ENCODE measurements around the gene CDK11B.
"Not testable (repeated sequence)": the region's sequence is repeated elsewhere in the genome, so short reads cannot be mapped to it uniquely, and the experiment has no call there.

CDK11B gene

DNA sequence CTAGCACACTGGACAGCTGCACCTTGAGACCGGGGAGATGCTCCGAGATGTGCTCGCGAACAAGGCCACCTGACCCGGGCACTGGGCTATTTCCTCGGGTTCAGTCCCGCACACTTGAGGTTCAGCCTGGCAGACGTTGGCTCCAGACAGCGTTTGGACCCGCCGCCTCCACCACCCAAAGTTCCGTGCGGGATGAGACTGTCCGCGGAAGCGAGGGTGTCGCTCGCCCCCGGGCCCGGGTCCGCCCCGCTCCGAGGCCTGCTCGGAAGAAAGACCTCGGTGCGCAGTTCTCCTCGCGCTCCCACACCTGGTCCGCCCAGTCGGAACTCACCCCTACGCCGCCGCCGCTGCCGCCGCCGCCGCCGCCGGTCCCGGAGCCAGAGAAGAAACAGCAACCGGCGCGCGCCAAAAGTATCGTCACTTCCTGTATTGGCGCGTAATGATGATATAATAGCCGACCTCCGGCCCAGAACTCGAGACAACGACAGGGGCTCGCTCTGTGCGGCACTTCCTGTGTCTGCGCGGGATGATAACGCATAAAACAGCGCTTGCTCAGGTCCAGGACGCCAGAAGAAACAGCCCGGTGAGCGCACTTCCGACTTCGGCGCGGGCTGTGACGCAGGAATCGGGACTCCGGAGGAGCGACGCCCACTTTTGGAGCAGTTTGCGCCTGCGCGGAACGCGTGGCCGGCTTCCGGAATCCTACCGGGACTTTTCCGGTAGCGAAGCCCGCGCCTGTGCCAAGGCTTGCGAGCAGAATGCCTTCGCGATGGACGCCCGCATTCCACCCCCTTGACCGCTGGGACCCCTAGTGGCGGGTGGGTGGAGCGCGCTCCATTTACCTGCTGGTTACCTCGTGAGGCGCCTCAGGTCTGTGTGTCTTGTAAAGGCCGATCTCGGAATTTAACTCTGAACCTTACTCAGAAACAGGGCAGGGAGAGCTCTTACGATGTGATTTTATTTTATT, at the start of gene CDK11B:
Gene CDK11B (minus strand): TSS at position 422 of the 967 bp plus-strand sequence. CDS start 1,519 bp downstream, outside the sequence.
- peak; percentile 96 for DNase-seq (ENCODE audit: low spot score)

DNA sequence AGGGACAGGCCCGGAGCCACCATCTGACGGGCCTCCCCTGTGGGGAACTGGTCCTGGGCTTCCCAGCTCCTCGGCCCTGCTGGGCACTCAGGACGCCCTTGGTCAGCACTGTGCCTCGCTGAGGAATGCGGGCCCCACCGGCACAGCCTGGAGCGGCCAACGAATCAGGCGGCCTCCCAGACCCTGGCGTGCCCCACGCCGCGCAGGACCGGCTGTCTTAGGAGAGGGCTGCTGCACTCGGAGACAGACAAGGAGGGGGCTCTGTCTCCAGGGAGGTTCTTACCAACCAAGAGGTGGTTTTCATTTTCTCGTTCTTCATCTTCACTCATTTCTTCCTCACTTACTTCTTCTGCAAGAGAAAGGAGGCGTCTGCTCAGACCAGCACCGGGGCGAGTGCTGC, 49.1 kb upstream of the CDK11B start:
- DNase-seq (ENCODE audit: low spot score): not testable (repeated sequence)

DNA sequence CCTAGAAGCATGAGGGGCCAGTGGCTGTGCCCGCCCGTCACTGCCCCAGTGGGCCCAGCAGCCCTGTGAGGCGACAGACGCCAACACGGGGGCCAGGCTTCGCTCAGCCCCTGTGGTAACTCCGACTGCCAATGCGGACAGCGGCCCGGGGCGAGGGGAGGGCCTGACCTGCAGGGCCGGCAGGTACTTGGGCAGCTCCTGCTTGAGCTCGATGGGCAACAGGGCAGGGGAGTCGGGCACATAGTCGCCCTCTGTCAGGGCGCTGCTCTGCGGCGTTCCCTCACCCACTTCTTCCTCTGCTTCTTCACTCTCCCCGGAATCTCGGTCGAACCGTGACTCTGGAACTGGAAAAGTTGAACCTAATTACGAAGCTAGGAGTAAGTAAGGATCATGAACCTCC, 48.4 kb upstream of the CDK11B start:
- DNase-seq (ENCODE audit: low spot score): not testable (repeated sequence)

DNA sequence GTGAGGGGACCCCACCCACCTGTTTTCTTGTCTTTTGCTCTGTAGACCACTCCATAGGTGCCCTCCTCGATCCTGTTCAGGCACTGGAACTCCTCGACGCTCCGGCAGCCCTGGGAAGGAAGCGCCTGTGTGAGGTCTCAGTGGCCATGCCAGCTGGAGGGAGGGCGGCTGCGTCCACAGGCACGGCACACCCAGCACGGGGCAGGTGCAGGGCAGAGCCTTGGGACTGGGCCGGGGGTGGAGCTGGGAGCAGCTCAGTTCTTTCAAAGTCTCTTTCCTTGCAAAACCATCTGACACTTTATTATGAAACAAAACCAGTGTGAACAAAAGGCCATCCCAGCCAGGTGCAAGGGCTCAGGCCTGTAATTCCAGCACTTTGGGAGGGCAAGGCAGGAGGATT, 46.8 kb upstream of the CDK11B start:
- DNase-seq (ENCODE audit: low spot score): not testable (repeated sequence)

DNA sequence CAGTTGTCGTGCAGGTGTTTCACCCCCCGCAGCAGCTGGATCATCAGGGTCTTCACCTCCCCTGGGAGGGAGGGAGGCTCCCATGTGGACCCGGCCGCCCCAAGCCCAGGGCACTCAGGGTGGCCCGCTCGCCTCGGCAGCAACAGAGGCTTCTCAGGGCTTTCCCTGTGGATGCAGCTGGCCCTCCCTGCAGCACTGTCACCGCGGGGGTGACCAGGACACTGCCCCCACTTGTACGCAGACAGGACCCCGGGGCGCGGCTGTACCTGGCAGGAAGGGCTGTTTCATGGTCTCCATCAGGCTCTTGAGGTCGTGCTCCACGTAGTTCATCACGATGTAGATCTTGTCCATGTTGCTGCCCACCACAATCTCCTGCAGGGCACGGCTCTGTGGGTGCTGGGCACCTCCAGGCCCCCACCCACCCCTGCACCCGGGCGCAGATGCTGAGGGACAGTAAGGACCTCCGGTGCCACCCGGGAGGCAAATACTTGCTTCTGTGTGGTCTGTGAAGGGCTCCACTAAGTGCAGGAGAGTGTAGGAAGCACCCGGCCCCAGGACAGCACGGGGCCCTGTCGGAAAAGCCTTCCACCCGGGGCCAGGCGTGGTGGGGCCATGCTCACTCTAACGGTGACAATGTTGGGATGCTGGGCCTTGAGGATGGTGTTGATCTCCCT, 45.6 kb upstream of the CDK11B start:
- DNase-seq (ENCODE audit: low spot score): not testable (repeated sequence)

GRCh38 chr1:1703796-1704195, 45.0 kb upstream of the CDK11B start:
- DNase-seq (ENCODE audit: low spot score): no peak

GRCh38 chr1:1702506-1702905, 43.7 kb upstream of the CDK11B start:
- DNase-seq (ENCODE audit: low spot score): not testable (repeated sequence)

GRCh38 chr1:1700557-1700956, 41.8 kb upstream of the CDK11B start:
- not testable (repeated sequence) for DNase-seq (ENCODE audit: low spot score)

DNA sequence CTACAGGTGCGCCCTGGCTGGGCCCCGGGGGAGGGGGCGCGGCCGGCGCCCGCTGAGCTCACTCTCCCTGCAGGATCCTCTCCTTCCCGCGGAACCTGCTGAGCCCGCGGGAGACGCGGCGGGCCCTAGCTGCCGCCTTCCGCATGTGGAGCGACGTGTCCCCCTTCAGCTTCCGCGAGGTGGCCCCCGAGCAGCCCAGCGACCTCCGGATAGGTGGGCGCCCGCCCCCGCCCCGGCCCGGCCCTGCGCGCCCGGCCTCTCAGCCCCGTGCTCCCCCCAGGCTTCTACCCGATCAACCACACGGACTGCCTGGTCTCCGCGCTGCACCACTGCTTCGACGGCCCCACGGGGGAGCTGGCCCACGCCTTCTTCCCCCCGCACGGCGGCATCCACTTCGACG, 41.3 kb upstream of the CDK11B start:
- not testable (repeated sequence) for DNase-seq (ENCODE audit: low spot score)

DNA sequence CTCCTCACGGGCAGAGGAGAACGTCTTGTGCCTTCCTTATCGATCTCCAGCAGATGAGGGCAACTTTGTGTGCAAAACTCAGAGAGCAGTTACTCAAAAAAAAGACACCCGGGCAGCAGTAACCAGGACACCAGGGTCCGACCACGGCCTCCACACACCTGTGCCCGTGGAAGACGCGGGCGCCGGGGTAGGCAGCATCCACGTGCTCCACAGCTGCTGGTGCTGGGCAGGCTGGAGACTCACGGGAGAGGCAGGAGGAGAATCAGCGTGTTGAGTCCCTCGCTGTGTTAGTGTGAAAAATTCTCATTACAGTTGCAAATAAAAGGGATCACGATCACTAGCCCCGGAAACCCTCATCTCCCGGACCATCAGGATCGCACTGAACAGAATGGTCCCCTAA, 40.3 kb upstream of the CDK11B start:
- DNase-seq (ENCODE audit: low spot score): not testable (repeated sequence)

- DNase-seq (ENCODE audit: low spot score): not testable (repeated sequence)
Measured at GRCh38 chr1:1697358-1698183, 38.8 kb upstream of the CDK11B start.

DNA sequence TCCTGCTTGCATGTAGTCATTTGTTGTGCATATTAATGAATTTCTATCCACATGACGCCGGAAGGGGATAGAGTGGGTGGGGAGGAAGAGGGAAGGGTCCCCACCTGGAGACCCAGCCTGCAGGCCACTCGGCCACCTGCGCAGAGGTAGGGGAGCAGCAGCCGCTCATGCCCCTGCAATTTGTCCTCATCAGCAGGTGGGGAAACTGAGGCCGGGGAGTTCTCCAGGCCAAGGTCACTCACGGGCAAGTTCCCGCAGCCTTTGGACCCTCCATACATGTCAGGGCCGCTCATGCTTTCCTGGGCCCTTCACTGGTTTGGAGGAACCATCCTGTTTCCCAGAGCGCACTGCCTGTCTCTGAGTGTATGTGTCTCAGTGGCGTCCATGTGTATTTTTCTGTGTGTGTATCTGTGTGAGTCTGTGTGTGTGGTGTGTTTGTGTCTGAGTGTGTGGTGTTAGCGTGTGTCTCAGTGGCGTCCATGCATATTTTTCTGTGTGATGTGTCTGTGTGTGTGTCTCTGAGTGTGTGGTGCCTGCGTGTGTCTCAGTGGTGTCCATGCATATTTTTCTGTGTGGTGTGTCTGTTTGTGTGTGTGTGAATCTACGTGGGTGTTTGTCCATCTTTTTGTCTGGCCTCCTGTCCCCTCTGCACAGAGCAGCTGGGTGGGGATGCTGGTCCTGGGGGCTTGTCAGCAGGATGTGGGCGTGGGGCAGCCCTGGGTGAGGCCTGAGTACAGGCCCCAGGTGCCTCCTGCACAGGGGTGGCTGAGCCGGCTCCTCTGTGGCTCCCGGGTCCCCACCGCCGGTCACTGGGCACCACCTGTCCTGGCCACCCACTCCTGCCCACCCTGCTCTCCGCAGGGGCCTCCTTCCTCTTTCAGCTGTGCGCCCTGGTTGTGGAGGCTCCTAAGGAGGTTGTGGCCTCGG, 37.9 kb upstream of the CDK11B start:
- not testable (repeated sequence) for DNase-seq (ENCODE audit: low spot score)

DNA sequence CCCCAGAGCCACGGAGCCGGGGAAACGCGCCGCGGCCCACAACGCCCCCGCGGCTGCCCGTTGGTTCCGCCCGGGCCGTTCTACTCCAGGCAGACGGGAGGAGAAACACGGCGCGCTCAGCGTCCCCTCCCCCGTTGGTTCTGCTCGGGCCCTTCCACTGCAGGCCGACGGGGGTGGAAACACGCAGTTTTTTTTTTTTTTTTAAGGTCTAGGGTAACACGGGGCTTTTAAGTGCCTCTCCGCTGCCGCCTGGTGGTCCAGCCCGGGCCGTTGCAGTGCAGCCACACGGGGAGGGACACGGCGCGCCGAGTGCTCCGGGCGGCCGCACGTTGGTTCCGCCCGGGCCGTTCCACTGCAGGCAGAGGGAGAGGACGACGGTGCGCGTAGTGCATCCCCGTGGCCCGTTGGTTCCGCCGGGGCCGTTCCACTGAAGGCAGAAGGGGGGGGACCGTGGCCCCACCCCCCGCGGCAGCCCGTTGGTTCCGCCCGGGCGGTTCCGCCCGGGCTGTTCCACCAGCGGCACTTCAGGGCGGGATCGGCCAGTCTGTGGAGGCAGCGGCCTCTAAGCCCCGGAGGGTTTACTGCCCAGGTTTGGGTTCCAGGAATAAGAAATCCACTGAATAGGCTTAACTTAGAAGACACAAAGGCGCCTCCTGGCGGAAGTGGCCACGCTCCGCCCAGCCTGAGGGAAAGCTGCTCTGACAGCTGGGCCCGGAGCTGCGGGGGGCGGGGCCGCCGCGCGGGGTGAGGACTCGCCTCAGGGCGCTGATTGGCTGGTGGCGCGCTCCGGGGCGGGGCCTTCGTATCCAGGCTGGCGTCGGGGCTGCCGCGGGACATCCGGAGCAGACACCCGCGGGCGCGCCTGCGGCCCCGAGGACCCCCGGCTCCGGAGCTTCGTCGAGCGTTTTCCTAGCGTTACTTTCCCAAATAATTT, 34.2 kb upstream of the CDK11B start, which contains the start of gene SLC35E2B:
Gene SLC35E2B (minus strand): TSS at position 82 of the 934 bp plus-strand sequence. CDS start 16,096 bp downstream, outside the sequence.
- peak; percentile 71 for DNase-seq (ENCODE audit: low spot score)

DNA sequence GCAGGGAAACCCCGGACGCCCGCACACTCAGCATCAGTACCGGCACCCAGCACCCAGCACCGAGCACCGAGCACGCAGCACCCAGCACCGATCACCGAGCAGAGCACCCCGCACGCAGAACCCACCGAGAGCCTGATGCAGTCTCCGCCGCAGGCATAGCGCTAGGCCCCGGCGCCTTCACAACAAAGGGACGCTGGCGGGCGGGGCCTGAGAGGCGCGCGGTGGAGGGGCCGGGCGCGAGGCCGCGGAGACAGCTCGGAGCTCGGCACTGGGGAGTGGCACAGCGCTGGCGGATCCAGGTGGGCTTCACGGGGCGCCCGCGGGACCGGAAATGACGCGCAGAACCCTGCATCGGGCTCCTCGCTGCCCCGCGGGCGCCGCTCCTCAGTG, 33.5 kb upstream of the CDK11B start:
- not testable (repeated sequence) for DNase-seq (ENCODE audit: low spot score)

- DNase-seq (ENCODE audit: low spot score): not testable (repeated sequence)
Measured at GRCh38 chr1:1691443-1691842, 32.6 kb upstream of the CDK11B start.

- not testable (repeated sequence) for DNase-seq (ENCODE audit: low spot score)
Measured at GRCh38 chr1:1689526-1689925, 30.7 kb upstream of the CDK11B start.

DNA sequence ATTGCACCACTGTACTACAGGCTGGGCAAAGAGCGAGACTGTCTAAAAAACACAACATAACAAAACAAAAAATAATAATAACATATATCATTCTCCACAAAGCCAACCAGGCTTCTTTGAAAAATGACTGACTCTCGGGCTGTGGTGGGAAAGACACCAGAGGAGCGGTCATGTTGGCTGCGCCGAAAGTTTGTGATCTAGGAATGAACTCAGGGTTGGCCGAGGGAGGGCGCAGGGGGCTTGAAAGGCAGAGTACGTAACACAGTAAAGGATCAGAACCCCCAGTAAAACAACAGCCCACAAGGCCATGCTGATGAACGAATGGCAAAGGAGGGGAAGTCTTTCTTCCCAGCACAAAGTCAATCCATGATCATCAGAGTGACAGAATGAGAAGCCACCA, 29.0 kb upstream of the CDK11B start:
- DNase-seq (ENCODE audit: low spot score): no peak

DNA sequence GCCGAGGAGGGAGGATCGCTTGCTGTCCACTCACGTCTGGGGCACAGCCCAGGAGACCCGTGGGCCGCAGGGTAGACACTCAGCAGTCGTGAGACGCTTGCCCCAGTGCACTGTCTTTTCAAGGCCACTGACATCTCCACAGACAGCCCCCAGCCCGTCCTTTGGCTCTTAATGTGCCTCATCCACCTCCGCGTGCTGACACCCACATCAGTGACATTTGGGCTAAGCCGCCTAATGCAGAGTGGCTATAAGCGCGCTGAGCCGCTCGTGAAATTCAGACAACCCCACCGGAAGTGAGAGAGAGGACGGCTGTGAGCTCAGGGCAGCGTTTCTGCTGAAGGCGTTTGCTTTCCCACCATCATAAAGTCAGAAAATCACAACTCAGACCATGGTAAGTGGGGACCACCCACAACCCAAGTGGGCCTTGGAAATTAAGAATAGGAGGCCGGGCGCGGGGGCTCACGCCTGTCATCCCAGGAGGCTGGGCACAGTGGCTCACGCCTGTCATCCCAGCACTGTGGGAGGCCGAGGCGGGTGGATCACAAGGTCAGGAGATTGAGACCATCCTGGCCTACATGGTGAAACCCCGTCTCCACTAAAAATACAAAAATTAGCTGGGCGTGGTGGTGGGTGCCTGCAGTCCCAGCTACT, 25.4 kb upstream of the CDK11B start:
- no peak for DNase-seq (ENCODE audit: low spot score)

Measured in AG08396 (cell line).